Measurements from ENCODE around the gene SCNN1G.

SCNN1G gene

DNA sequence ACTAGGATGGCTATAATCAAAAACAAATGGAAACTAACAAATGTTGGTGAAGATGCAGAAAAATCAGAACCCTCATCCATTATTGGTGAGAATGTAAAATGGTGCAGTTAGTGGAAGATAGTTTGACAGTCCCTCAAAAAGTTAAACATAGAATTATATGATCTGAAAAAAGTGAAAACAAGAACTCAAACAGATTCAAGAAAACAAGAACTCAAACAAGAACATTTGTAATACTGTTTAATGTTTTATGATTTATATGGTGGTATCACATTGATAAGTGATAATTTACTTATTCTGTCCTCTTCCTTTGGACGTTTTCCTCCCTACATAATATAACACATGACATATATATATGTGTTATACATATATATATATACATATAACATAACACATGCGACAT lies 45.3 kb upstream of the SCNN1G start:
- H3K4me3 ChIP-seq (ENCODE audit: insufficient read depth, low read length, poor library complexity, severe bottlenecking) = no peak overlapping the region
- H3F3A ChIP-seq (ENCODE audit: insufficient read depth) = no peaks in the 10 kb centered on the region
- no peak overlapping the region for H3K9ac ChIP-seq (ENCODE audit: low read length)
- no peak overlapping the region for H3K27ac ChIP-seq (ENCODE audit: low read depth, low read length)
- H3K9me3 ChIP-seq (ENCODE audit: insufficient read depth, low read length) = no peaks in the 10 kb centered on the region
- no peaks in the 10 kb centered on the region for H3K9me2 ChIP-seq (replicated peaks; ENCODE audit: insufficient read depth, low read length)
- H3K36me3 ChIP-seq (ENCODE audit: low read length) = 0 out of 2 replicates have a peak, but pooled peaks cover 2% of the 10 kb centered on the region
- no peak overlapping the region for H2AFZ ChIP-seq (ENCODE audit: low read depth, low read length, severe bottlenecking)
- H3K4me2 ChIP-seq (ENCODE audit: low read depth, low read length, poor library complexity, severe bottlenecking) = no peak overlapping the region
- TF ChIP-seq, protein P1, sequence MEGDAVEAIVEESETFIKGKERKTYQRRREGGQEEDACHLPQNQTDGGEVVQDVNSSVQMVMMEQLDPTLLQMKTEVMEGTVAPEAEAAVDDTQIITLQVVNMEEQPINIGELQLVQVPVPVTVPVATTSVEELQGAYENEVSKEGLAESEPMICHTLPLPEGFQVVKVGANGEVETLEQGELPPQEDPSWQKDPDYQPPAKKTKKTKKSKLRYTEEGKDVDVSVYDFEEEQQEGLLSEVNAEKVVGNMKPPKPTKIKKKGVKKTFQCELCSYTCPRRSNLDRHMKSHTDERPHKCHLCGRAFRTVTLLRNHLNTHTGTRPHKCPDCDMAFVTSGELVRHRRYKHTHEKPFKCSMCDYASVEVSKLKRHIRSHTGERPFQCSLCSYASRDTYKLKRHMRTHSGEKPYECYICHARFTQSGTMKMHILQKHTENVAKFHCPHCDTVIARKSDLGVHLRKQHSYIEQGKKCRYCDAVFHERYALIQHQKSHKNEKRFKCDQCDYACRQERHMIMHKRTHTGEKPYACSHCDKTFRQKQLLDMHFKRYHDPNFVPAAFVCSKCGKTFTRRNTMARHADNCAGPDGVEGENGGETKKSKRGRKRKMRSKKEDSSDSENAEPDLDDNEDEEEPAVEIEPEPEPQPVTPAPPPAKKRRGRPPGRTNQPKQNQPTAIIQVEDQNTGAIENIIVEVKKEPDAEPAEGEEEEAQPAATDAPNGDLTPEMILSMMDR (IDR thresholded peaks at IDR 0.05; ENCODE audit: insufficient read depth, low read length, poor library complexity, severe bottlenecking) = no peak
- no peak for TF ChIP-seq EZH2phosphoT487 (conservative IDR thresholded peaks at IDR 0.05; ENCODE audit: low read length)
- H3K27me3 ChIP-seq (ENCODE audit: low read length) = no peaks in the 10 kb centered on the region
- 0 out of 2 replicates have a peak, but pooled peaks cover 24% of the 10 kb centered on the region for H4K20me1 ChIP-seq (ENCODE audit: low read depth, low read length)
- H3K79me2 ChIP-seq (ENCODE audit: insufficient read depth, low read length) = peaks cover 77% of the 10 kb centered on the region

DNA sequence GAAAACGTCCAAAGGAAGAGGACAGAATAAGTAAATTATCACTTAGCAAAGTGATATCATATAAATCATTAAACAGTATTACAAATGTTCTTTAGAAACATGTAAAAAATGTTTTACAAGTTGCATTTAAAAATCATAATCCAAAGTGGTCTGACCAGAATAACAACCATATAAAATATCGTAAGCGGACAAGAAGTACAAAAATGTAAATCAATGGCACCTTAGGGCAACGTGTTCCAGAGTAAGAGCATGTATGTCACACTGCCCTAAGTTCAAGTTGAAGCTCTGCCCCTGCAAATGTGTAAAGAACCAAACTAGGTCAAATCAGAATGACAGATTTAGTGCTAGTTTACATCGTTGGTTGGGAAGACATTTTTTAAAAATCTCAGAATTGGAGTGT lies 44.7 kb upstream of the SCNN1G start:
- peaks cover 77% of the 10 kb centered on the region for H3K79me2 ChIP-seq (ENCODE audit: insufficient read depth, low read length)
- H3K4me3 ChIP-seq (ENCODE audit: insufficient read depth, low read length, poor library complexity, severe bottlenecking) = no peak overlapping the region
- no peak overlapping the region for H3K4me2 ChIP-seq (ENCODE audit: low read depth, low read length, poor library complexity, severe bottlenecking)
- no peaks in the 10 kb centered on the region for H3K9me2 ChIP-seq (replicated peaks; ENCODE audit: insufficient read depth, low read length)
- no peak overlapping the region for H3K9ac ChIP-seq (ENCODE audit: low read length)
- 0 out of 2 replicates have a peak, but pooled peaks cover 2% of the 10 kb centered on the region for H3K36me3 ChIP-seq (ENCODE audit: low read length)
- H3F3A ChIP-seq (ENCODE audit: insufficient read depth) = no peaks in the 10 kb centered on the region
- H3K27me3 ChIP-seq (ENCODE audit: low read length) = no peaks in the 10 kb centered on the region
- 0 out of 2 replicates have a peak, but pooled peaks cover 20% of the 10 kb centered on the region for H4K20me1 ChIP-seq (ENCODE audit: low read depth, low read length)
- TF ChIP-seq EZH2phosphoT487 (conservative IDR thresholded peaks at IDR 0.05; ENCODE audit: low read length) = no peak
- TF ChIP-seq, protein P1 (IDR thresholded peaks at IDR 0.05; ENCODE audit: insufficient read depth, low read length, poor library complexity, severe bottlenecking) = no peak
- no peak overlapping the region for H3K27ac ChIP-seq (ENCODE audit: low read depth, low read length)
- H3K9me3 ChIP-seq (ENCODE audit: insufficient read depth, low read length) = no peaks in the 10 kb centered on the region
- H2AFZ ChIP-seq (ENCODE audit: low read depth, low read length, severe bottlenecking) = no peak overlapping the region

DNA sequence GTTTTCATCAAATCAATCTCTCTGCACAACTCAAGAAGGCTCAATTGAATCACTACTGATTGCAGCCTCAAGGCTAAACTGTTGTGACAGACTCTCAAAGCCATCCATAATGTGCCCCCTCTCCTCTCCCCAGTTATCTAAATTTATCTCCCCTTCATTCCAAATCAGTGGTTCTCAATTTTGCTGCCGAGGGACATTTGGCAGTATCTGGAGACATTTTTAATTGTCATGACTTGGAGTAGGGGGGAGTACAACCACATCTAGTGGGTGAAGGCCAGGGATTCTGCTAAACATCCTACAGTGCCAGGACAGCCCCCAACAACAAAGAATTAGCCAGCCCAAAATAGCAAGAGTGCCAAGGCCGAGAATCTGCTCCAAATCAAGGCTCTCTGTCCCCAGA lies 42.4 kb upstream of the SCNN1G start:
- Histone ChIP-seq H3K27me3 (ENCODE audit: low read length) (no peaks in the 10 kb centered on the region), H3F3A (ENCODE audit: insufficient read depth) (no peaks in the 10 kb centered on the region), H3K9me2 (replicated peaks; ENCODE audit: insufficient read depth, low read length) (no peaks in the 10 kb centered on the region), H3K9me3 (ENCODE audit: insufficient read depth, low read length) (no peaks in the 10 kb centered on the region), H3K79me2 (ENCODE audit: insufficient read depth, low read length) (peaks cover 73% of the 10 kb centered on the region), H3K4me2 (ENCODE audit: low read depth, low read length, poor library complexity, severe bottlenecking) (no peak overlapping the region), H3K4me3 (ENCODE audit: insufficient read depth, low read length, poor library complexity, severe bottlenecking) (no peak overlapping the region), H3K9ac (ENCODE audit: low read length) (no peak overlapping the region), H3K27ac (ENCODE audit: low read depth, low read length) (no peak overlapping the region), H3K36me3 (ENCODE audit: low read length) (0 out of 2 replicates have a peak, but pooled peaks cover 2% of the 10 kb centered on the region), H4K20me1 (ENCODE audit: low read depth, low read length) (0 out of 2 replicates have a peak, but pooled peaks cover 4% of the 10 kb centered on the region), H2AFZ (ENCODE audit: low read depth, low read length, severe bottlenecking) (no peak overlapping the region)
- TF ChIP-seq EZH2phosphoT487 (conservative IDR thresholded peaks at IDR 0.05; ENCODE audit: low read length) = no peak
- TF ChIP-seq, protein P1 (IDR thresholded peaks at IDR 0.05; ENCODE audit: insufficient read depth, low read length, poor library complexity, severe bottlenecking) = no peak

Measured in SU-DHL-6 (cell line).